Limb (tissue), 2 donors: ENCODE measurements around the gene ORAI1.
"Not testable (repeated sequence)": the region's sequence is repeated elsewhere in the genome, so short reads cannot be mapped to it uniquely, and the experiment has no call there.

ENCODE experiments used
- DNase-seq, 2 donors: peaks; one replicate each; pipeline ENCODE4 v3.0.0-alpha.2; 2016; ENCODE audit errors: extremely low spot score in 2 of 2

ORAI1 gene

DNA sequence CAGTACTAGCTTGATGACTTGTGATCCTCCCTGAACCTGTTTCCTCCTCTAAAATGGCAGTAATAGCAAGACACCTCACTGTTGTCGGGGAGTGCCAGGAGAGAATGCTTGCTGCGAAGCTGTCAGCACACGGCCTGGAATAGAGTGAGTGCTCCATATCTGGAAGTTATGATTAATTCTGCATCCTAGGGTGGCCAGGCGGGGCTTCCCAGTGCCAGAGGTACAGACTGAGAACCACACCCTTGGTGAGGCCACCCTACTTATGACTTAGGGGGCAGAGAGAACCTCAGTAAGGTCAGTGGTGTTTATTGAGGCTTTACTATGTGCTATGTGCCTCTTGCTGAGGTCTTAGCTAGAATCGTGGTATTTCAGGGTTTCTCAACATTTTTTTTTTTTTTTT lies 23.0 kb downstream of the ORAI1 start:
- DNase-seq, result no peak

DNA sequence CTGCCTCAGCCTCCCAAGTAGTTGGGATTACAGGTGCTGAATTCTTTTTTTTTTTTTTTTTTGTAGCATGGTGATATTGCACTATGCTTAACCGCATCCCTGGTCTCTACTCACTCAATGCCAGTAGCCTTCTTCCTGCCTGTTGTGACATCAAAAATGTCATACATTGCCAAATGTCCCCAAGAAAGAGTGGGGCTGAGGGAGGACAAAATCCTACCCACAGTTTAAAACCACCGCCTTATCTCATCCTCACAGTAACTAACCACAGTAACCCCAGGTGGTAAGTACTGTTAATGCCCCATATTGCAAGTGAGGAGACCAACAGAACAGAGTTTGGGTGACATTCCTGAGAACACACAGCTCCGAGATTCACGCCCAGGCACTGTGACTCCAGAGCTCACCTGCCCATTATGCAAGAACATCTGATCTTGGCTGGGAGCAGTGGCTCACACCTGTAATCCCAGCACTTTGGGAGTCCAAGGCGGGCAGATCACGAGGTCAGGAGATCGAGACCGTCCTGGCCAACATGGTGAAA lies 23.6 kb downstream of the ORAI1 start:
- DNase-seq, result no peak

DNA sequence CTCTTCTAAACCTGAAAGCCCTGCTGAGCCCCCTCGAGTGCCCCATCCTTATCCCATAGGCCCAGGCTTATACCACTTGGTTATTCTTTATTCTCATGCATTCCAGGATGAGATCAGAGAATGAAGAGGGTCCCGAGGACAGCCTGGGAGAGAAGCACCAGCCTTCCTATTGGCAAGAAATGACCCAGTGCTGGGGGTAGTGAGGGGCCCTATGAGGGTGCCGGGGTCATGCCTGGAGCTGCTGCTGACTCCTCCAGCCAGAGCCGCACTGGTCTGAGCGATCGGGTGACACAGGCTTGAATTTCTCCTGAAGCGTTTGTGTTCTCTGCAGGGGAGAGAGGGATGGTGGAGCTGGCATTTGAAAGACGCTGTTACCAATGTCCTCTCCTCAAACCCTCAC lies 25.0 kb downstream of the ORAI1 start:
- DNase-seq, result no peak

DNA sequence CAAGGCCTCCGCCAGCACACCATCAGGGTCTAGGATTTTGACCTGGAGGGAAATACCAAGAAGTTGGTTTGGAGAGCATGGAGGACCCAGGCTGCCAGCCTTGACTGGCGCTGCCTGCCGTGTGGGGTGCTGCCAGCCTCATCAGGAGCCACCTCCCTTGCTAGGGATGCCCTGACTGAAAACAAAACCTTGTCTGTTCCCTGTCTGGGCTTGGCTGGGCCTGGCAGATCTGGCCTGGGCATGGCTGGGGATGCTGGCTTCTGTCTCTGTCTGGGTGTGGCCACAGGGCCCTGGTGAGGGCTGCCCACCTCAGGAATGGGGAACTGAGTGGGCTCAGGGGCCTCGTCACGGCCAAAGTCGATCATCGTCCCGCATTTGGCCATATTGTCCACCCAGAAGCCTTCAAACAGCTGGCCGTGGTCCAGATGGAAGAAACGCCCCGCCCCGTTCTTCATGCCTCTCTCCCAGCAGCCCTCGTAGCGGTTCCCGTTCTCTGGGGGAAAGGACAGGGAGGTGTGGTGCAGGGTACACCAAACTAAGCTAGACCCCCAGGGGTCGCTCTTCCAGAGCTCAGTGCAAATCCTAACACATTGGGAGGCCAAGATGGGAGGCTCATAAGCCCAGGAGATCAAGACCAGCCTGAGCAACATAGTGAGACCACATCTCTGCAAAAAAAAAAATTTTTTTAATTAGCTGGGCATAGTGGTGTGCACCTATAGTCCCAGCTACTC lies 26.6 kb downstream of the ORAI1 start:
- DNase-seq, result no peak

DNA sequence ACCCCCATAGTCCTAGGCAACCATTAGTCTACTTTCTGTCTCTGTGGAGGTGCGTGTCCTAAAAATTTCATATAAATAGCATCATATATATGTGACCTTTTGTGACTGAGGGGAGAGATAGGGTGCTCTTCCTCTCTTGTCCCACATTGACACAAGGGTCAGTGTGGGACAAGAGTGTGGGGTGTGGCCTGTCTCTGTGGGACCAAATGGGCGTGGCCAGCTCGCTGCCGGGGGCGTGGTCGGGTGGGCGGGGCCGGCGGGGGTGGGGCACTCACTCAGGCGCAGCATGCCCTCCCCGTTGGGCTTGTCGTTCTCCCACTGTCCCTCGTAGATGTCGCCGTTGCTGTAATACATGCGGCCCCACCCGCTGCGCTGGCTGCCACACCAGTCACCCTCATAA lies 27.7 kb downstream of the ORAI1 start:
- no peak for DNase-seq

DNA sequence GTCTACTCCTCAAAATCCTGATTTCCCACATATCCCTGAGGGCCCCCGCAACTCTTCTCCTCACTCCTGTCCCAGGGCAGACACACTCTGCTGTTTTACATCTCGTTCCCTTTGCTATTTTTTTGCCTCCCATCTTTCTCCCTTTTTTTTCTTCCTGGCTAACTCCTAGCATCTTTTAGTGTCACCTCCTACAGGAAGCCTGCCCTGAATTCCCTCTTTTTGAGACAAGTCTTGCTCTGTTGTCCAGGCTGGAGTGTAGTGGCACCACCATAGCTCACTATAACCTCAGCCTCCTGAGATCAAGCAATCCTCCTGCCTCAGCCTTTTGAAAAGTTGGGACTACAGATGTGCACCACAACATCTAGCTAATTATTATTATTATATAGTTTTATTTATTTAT lies 29.8 kb downstream of the ORAI1 start:
- no peak for DNase-seq

DNA sequence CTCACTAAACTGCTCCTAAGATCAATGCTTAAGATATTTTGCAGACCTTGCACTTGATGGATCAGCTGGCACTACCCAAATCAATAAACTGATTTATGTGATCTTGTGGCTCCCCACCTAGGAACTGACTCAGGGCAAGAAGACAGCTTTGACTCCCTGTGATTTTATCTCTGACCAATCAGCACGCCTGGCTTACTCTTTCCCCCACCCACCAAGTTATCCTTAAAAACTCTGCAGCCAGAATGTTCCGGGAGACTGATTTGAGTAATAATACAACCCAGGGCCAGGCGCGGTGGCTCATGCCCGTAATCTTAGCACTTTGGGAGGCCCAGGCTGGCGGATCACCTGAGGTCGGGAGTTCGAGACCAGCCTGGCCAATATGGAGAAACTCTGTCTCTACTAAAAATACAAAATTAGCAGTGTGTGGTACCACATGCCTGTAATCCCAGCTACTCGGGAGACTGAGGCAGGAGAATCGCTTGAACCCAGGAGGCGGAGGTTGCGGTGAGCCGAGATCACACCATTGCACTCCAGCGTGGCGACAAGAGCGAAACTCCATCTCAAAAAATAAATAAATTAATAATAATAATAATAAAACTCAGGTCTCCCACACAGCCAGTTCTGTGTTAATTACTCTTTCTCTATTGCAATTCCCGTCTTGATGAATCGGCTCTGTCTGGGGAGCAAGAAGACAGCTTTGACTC lies 31.1 kb downstream of the ORAI1 start:
- DNase-seq, result no peak

DNA sequence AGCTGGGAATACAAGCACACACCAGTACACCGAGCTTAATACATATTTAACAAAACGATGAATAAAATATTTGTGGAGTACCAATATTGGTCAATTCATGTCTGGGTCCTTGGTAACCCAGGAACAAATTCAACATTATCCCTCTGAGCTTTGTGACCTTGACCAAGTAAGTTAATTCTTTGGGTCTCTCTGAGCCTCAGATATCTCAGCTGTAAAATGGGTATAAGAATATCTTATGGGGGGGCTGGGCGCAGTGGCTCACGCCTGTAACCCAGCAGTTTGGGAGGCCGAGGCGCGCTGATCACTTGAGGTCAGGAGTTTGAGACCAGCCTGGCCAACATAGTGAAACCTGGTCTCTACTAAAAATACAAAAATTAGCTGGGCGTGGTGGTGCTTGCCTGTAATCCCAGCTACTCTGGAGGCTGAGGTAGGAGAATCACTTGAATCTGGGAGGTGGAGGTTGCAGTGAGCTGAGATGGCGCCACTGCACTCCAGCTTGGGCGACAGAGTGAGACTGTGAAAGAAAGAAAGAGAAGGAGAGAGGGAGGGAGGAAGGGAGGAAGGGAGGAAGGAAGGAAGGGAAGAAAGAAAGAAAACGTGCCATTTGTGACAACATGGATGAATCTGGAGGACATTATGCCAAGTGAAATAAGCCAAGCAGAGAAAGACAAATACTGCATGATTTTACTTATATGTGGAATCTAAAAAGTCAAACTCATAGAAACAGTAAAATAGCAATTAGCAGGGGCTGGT lies 35.2 kb downstream of the ORAI1 start:
- DNase-seq, result not testable (repeated sequence)

DNA sequence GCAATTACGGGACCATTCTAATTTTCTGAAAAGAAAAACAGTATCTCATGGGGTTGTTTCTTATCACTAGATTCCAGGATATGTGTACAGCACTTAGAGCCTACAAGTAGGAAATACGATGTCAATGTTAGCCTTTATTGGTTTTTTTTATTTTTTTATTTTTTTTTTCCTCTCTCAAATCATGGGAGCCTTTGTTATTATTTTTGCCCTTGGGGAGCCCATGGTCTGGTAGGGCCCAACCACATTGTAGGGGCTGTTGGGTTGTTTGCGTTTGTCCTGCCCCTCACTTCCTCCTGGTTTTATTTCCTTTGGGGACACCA lies 37.2 kb downstream of the ORAI1 start:
- DNase-seq, result no peak

DNA sequence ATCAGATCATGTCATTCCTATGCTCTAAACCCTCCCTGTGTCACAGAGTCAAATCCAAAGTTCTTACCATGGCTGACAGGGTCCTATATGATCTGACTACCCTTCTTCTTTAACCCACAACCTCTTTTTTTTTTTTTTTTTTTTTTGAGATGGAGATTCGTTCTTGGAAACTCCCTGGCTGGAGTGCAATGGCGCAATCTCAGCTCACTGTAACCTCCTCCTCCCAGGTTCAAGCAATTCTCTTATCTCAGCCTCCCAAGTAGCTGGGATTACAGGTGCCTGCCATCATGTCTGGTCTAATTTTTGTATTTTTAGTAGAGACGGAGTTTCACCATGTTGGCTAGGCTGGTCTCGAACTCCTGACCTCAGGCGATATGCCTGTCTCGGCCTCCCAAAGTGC lies 40.5 kb downstream of the ORAI1 start:
- not testable (repeated sequence) for DNase-seq

DNA sequence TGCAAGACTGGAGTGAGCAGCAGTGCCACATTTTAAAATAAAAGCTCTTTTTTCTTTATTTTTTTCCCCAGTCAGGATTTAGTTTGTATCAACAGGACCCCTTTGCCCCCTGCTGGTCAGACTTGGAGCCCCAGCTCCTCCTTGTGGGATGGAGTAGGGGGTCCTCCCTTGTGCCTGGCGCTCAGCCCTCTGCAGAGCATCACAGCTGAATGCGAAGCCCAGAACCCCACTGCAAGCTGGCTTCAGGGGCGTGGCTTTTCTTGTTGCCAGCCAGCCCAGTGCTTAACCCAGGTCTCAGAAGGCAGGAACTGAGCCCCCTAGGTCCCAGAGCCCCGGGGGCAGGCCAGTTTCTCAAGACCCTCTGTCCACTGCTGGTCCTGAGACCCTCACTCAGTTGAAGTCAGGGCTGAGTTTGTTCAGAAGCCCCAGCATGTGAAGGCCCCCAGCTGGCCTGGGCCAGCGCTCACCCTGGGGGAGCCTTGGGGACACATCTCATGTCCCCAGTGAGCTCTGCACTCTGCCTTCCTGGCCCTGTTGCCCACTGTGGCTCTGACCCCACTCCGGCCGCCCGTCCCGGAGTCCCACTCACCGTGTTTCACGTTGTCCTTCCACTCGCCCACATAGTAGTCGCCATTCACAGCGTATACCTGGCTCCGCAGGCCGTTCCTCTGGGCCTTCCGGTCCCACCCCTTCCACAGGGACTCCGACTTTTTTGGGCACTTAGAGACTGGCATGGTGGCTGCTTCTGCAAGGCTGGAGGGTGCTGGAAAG lies 42.6 kb downstream of the ORAI1 start:
- DNase-seq, result peak; percentile 72 to 77

DNA sequence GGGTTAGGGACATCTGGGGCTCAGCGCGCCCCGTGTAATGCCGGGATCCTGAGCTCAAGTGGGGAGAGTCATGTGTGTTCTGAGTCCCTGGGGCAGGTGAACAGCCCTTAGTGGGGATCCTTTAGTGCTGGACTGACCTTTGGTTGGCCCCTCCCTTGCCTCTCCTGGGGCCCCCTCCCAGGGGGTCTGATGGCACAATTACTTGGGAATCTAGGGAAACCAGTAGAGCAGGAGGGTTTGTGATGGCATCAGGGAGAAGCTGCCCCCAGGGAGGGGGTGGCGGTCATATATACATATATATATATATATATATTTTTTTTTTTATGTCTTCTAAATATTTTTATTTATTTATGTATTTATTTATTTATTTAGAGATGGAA lies 43.2 kb downstream of the ORAI1 start, which contains the start of gene MORN3:
TSS of gene MORN3 (minus strand) at position 134 of the 380 bp plus-strand sequence. CDS start 171 bp downstream, outside the sequence.
- DNase-seq, result no peak

DNA sequence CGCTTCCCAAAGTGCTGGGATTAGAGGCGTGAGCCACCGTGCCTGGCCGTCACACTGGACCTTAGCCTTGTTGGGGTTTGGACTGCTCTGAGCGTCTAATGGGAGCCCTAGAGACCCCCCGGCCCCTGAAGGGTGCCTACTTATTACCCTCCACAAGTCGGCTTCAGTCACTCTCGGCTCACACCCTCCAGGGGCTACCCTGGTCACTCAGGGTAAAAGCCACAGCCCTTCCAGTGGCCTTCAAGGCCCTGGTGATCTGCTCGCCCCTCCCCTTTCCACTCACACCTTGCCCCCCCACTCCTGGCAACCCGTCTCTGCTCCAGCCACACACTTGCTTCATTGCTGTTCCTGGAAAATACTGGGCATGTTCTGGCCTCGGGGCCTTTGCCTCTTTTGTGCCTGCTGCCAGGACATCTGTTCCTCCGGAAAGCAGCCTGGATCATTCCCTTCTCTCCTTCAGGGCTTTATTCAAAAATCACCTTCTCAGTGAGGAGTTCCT lies 46.7 kb downstream of the ORAI1 start:
- peak in 1 of 2 donors; percentile 70 for DNase-seq

DNA sequence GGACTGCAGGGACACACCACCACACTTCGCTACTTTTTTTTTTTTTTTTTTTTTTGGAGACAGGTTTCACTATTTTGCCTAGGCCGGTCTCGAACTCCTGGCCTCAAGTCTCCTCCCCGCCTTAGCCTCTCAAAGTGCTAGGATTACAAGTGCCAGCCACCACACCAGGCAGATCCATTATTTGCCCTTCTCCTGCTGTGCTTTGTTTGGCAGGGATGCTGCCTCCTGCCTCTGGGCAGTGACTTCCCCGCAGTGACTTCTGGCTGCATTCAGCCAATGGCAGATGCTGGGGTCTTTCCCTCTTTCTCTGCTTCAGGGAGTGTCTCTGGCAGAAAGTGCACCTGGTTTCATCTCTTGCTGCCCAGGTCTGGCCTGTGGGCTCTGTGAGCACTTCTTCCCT lies 49.9 kb downstream of the ORAI1 start:
- DNase-seq, result no peak

DNA sequence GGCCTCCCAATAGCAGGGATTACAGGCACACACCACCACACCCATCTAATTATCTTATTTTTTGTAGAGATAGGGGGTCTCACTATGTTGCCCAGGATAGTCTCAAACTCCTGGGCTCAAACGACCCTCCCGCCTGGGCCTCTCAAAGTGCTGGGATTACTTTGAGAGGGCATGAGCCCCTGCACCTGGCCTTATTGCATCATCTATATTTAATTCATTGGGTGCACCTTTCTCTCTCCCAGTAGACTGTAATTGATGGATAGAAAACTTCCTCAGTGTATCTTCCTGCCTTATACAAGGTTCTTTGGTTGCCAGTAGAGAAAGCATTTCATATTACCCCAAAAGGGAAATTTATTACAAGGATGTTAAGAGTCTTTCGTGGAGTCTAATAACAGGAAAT lies 52.0 kb downstream of the ORAI1 start:
- no peak for DNase-seq

DNA sequence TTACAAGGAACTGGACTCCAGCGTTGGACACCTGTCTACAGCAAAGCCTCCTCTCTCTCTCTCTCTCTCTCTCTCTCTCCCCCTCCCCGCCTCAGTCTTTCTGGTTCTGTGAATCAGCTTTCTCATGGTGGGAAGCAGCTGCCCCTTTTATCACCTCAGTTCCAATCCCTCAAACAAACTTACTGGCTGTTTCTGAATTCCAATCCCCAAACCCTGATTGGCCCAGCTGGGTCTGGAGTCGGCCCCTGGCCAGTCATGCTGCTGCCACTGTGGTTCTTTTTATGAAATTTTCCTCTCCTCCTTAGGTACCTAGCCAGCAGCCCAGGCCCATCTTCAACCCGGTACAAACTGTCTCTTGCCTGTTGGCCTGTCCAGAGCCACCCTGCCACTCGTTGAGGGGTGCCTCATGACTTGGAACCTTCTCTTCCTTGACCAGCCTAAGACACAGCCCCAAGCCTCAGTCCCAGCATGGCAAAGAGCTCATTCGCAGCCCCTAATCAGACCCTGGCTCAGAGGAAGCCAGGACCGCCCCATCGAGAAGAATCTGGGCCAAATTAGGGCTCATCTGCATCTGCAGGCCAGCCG lies 52.5 kb downstream of the ORAI1 start:
- DNase-seq, result no peak

DNA sequence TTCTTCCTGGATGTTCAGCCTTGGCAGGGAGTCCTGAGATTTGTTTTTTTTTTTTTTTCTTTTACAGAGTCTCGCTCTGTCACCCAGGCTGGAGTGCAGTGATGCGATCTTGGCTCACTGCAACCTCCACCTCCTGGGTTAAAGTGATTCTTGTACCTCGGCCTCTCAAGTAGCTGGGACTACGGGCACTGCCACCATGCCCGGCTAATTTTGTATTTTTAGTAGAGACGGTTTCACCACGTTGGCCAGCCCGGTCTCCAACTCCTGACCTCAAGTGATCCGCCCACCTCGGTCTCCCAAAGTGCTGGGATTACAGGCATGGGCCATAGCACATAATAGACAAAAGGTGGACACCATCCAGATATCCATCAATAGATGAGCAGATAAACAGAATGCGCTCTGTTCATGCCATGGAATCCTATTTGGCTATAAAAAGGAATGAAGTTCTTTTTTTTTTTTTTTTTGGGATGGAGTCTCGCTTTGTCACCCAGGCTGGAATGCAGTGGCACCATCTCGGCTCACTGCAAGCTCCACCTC lies 53.4 kb downstream of the ORAI1 start:
- not testable (repeated sequence) for DNase-seq

DNA sequence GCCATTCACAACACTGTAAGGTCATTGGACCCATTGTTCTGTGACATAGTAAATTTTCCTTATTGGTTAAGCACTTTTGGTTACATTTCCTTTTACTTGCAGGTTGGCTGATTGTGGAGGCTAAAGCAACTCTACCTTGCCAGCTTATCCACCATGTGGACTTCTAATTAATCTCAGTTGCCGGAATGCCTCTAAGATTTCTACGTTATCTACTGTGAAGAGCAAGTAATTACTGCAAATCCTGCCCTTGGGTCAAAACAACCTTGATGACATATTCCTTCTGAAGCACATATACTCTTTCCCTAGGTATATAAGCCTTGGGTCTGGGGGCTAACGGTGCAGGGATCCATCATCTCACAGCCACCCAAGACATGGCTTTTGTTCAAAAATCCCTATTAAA lies 62.6 kb downstream of the ORAI1 start:
- no peak for DNase-seq

DNA sequence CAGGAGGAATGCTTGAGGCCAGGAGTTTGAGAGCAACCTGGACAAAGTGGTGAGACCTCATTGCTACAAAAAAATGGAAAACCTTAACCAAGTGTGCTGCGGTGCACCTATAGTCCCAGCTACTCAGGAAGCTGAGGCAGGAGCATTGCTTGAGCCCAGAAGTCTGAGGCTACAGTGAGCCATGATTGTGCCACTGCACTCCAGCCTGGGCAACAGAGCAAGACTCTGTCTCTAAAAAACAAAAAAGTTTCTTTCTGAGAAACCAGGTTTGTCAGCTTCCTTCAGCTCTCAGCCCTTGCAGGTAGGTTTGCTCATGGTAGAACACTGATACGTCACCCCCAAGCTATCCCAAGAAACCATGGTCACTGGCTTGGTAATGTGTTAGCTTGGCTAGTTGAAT lies 63.1 kb downstream of the ORAI1 start:
- DNase-seq, result no peak
